HG03469 (cell line): ENCODE results near the gene GPR155.

Source experiments
- ATAC-seq: cut with Tn5 transposase; IDR thresholded peaks from one replicate; pipeline ENCODE4 v1.9.1; 2021; ENCODE audit warnings: mild to moderate bottlenecking, moderate library complexity, moderate number of reproducible peaks; ENCODE audit not compliant: unreplicated experiment

Gene GPR155

DNA sequence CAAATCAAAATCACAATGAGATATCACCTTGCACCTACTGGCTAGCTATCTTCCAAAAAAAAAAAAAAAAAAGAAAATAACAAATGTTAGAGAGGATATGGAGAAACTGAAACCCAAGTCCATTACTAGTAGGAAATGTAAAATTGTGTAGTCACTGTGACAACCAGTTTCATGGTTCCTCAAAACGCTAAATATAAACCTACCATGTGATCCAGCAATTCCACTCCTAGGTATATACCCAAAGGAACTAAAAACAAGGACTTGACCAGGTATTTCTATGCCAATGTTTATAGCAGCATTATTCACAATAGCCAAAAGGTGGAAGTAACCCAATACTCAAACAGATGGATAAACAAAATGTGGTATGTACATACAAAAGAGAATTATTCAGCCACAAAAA lies 103.0 kb downstream of the GPR155 start:
- ATAC-seq: no peak
